Stimulated activated naive CD4-positive, alpha-beta T cell treated with Interleukin-2 at 50 U/mL for 16 hours (primary cell): ENCODE results near the gene DNAJB1.
A peak's percentile ranks its signal among the peaks of the same experiment; 100 is the strongest.

ENCODE experiments used
- DNase-seq: peaks from one replicate; lab custom pipeline; 2025; lab: John Stamatoyannopoulos, UW

The DNAJB1 gene

DNA sequence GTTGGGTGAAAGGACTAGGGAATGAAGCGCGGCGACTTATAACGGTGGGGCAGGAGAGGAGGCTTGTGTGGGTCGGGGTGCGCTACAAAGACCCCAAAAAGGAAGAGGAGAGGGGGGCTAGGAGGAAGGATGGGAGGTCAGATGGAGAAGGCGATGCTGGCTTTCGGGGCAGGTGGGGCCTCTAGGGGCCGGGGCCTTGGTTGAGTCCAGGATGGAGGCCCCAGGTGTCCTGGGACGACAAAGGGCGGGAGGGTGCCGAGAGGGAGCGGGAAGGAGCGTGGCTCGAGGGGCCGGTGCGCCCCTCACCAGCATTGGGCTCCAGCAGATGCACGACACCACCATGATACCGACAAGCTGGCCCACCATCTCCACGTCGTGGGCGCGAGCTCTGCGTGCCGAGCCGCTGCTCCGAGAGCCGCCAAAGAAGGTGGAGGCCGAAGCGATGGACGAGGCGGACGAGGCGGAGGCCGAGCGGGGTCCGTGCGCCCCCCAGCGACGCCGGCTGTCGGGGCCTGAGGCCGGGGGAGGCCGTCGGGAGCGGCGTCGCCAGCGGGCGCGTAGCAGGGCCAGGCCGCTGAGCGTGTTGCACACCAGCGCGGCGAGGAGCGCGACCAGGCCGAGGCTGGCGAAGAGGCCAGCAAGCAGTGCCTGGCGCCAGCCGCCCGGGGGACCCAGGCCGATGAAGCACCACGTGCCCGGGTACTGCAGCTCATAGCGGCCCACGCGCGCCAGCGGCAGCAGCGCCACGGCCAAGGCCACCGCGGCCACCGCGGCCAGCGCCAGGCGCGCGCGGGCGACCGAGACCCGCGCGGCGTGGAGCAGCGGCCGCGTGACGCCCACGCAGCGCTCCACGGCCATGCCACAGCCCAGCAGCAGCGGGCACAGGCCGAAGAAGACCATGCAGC, 44.9 kb downstream of the DNAJB1 start:
- no peak for DNase-seq

DNA sequence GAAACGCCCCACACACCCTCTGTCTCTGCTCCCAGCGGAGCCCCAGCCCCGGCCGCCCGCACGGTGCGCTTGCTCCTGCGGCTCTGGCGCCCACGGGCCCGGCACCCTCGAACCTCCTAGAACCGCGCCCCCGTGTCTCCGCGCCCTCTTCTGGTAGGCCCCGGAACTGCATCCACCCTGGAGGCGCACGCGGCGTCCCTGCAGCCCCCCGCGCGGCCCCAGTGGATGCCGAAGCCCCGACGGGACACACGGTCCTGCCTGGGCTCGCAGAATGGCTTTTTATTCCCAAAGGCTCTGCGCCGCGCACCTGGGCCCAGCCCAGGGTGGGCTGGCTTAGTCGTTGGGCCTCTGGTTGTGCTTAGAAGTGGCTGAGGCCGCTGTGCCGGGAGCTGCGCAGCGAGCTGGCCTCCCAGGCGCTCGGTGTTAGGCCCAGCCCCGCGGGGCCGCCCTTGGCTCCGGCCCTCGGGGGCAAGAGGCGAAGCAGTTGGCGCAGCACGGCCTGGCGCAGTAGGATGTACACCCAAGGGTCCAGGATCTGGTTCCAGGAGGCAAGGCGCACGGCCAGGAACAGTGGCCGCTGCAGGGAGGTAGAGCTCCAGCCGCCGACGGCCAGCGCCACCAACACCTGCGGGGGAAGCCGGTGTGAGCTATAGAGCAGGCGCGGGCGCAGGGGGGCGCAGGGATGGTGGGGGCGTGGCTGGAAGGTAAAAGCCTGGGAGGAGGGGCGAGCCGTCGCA, 45.8 kb downstream of the DNAJB1 start:
- peak; percentile 80 for DNase-seq

DNA sequence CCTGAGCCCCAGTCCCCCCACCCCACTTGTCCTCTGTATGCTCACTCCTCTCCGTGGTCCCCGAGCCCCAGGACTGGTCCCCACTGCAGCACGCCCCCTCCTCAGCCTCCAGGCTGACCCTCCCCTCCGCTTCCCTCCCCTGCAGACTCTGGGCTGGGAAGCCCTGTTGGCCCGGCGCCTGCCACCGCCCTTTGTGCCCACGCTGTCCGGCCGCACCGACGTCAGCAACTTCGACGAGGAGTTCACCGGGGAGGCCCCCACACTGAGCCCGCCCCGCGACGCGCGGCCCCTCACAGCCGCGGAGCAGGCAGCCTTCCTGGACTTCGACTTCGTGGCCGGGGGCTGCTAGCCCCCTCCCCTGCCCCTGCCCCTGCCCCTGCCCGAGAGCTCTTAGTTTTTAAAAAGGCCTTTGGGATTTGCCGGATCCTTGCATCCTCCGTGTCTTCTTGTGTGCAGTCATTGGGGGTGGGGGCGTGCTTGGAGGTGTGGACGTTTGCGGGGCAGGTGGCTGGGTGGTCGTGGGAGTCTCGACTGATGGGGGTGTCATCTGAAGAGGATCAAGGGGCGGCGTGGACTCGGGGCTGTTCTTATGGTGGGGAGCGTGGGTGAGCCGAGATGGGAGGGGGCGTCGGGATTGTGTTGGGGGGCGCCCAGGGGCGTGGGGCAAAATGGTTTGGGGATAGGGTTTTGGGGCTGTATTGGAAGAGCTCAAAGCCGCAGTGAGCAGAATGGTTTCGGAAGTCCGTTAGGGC, 46.6 kb downstream of the DNAJB1 start:
- no peak for DNase-seq

DNA sequence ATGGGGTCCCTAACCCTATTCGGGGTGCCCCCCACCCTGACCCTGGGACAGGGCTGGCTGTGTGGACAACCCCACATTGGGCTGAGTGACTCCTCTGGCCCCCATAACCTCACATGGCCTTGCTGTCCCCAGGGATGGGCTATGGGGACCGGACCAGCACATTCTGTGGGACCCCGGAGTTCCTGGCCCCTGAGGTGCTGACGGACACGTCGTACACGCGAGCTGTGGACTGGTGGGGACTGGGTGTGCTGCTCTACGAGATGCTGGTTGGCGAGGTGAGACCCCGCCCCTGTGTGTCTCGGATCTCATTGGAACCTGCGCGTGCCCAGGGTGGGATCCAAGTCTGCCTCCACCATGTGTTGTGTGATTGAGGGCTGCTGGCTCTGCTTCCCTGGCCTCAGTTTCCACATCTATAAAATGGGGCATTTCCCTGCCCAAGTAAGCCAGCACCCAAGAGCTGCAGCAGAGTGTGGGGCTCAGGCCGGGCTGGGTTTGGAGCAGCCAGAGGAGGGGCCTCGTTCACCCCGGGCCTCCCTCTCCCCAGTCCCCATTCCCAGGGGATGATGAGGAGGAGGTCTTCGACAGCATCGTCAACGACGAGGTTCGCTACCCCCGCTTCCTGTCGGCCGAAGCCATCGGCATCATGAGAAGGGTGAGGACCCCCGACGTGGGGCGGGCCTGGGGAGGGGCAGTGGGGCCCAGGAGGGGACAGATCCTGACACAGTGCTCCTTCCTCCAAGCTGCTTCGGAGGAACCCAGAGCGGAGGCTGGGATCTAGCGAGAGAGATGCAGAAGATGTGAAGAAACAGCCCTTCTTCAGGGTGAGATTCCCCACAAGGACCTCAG, 47.9 kb downstream of the DNAJB1 start:
- no peak for DNase-seq

DNA sequence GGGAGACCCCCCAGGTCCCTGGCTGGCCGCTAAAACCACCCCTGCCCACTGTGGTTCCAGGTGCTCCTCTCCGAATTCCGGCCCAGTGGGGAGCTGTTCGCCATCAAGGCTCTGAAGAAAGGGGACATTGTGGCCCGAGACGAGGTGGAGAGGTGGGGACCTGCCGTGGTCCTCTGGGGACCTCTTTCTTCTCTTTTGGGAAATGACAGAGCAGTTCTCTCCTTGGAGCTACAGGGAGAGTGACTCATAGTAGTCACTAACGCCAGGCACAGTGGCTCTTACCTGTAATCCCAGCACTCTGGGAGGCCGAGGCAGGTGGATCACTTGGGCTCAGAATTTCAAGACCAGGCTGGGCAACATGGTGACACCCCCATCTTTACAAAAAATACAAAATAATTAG, 50.4 kb downstream of the DNAJB1 start:
- DNase-seq: no peak

DNA sequence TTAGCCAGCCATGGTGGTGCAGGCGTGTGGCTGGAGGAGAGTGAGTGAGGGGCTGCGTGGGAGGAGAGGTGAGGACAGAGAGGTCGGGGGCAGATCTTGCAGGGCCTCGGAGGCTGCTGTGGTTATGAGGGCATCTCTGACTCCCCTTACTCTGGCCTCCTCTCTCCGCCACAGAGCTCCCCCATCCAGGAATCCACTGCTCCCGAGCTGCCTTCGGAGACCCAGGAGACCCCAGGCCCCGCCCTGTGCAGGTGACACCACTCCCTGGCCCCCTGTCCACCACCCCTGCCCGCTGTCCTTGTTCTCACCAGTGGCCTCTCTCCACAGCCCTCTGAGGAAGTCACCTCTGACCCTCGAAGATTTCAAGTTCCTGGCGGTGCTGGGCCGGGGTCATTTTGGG, 50.8 kb downstream of the DNAJB1 start:
- DNase-seq: no peak
